Urinary bladder (tissue), 4 donors: ENCODE measurements around the gene LRCH3. TPM values are rescaled to one million over a fixed set of nuclear protein-coding genes. Genes with fewer than 3 reads are reported as not detected.
"Not testable (repeated sequence)": the region's sequence is repeated elsewhere in the genome, so short reads cannot be mapped to it uniquely, and the experiment has no call there.

Source experiments
- DNase-seq: peaks from one replicate; pipeline ENCODE4 v3.0.0-alpha.2; 2015; ENCODE audit errors: extremely low spot score
- H3K27ac ChIP-seq: one replicate; pipeline ENCODE4 v1.5.1; 2013; ENCODE audit warnings: low read depth, mild to moderate bottlenecking, moderate library complexity
- H3K36me3 ChIP-seq: one replicate; pipeline ENCODE4 v1.6.1; 2013; ENCODE audit warnings: mild to moderate bottlenecking, moderate library complexity; ENCODE audit not compliant: insufficient read depth
- H3K4me1 ChIP-seq: one replicate; pipeline ENCODE4 v1.6.1; 2013; ENCODE audit warnings: mild to moderate bottlenecking, moderate library complexity; ENCODE audit not compliant: insufficient read depth
- H3K4me3 ChIP-seq: one replicate; pipeline ENCODE4 v1.5.1; 2013; ENCODE audit warnings: low read depth, low read length
- WGBS: extraction: QIAGEN DNeasy Blood & Tissue Kit; methylation state at CpG from one replicate; pipeline ENCODE4 v1.1.7; 2013; 5-methylcytosine and 5-hydroxymethylcytosine counted together
- polyA plus RNA-seq: library from polyadenylated mRNA; stranded (reverse); fragments of 200-250 nt; gene quantifications from one replicate; pipeline ENCODE4 v1.2.3, GENCODE V29; 2013
- small RNA-seq: library from RNA; depleted of rRNA; stranded (forward); fragments of <200 nt; gene quantifications from one replicate; pipeline ENCODE3, GENCODE V24; 2014
- total RNA-seq: library from RNA; depleted of rRNA; stranded (reverse); fragments of >200 nt; gene quantifications from one replicate; pipeline ENCODE4 v1.2.3, GENCODE V29; 2014
- donor health status: healthy with polysubstance abuse.
- donor health status: healthy.

The LRCH3 gene
- total and polyA plus RNA-seq, 2 donors: 21.1 to 138 TPM

DNA sequence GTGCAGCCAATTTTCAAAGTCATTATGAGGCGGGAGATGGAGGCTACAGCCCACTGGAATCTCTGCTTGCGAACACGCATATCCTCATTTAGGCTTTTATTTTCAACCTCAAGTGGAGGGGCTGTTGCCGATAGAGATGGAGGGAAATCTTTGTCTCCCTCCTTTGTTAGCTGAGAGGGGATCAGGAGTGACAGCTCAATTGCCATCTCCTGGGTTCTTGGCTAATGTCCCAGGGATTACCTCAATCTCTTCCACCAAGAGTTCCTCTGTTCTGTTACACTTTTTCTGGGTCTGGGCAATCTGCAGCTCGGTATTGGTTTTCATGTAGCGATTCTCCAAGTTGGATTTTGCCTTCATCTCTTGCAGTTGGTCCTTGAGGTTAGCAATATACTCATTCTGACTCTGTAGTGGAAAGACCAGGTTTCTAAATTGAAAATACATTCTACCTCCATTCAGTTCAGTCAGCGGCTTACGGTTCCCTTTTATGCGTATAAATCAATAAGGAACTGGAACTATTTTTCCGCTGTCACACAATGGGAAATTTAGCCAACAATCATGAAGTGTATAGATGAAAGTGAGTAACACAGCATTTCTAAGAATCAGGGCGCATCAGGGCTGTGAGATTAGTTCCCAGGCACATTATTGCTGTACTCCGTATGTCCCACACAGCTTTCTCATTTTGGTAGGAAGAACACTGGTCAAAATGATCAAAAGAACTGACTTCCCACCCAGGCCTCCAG is 122.8 kb downstream of the LRCH3 start:
- Histone ChIP-seq H3K4me3 (no peak overlapping the region), H3K27ac (no peak overlapping the region), H3K36me3 (no peaks in the 10 kb centered on the region), H3K4me1 (no peaks in the 10 kb centered on the region)
- WGBS: 93% methylated on average over 12 of the region's 12 CpGs
- no peak for DNase-seq

DNA sequence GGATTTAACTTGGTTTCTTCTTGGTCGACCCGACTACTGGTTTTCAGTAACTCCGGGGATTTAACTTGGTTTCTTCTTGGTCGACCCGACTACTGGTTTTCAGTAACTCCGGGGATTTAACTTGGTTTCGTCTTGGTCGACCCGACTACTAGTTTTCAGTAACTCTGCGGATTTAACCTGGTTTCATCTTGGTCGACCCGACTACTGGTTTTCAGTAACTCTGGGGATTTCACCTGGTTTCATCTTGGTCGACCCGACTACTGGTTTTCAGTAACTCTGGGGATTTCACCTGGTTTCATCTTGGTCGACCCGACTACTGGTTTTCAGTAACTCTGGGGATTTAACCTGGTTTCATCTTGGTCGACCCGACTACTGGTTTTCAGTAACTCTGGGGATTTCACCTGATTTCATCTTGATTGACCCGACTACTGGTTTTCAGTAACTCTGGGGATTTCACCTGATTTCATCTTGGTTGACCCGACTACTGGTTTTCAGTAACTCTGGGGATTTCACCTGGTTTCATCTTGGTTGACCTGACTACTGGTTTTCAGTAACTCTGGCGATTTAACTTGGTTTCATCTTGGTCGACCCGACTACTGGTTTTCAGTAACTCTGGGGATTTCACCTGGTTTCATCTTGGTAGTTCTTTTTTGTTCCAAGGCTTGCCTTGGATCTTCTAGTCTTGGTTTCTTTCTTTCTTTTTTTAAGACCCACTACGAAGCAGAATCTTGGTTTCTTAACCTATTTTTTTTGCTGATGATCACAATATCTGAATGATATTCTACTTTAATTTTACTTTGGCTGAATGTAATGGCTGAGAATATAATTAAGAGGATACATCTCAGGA is 130.6 kb downstream of the LRCH3 start:
- H3K4me1 ChIP-seq, H3K27ac ChIP-seq, H3K36me3 ChIP-seq, H3K4me3 ChIP-seq, DNase-seq: not testable (repeated sequence)
- 88% methylated on average over 22 of the region's 24 CpGs for WGBS

DNA sequence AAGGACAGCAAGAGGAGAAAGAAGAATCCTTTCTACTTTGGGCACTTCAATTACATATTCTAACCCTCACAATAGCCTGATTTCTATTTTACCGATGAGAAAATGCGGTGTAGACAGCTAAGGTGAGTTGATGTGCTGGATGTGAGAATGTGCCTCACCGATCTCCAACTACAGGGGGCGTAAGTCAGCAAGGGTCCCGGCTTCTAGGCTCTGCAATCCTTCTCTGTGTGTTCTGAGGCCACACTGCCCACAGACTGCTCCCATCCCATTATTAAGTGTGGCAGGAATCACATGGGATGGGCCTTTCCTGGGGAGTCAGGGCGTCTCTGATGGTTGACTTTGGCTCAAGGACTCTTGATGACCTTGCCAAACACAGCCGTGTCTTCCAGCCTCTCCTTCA is 135.4 kb downstream of the LRCH3 start:
- no peaks in the 10 kb centered on the region for H3K4me1 ChIP-seq
- H3K27ac ChIP-seq: no peak overlapping the region
- H3K36me3 ChIP-seq: peaks cover 2% of the 10 kb centered on the region
- WGBS: 71% methylated on average over 7 of the region's 7 CpGs
- no peak overlapping the region for H3K4me3 ChIP-seq
- no peak for DNase-seq

DNA sequence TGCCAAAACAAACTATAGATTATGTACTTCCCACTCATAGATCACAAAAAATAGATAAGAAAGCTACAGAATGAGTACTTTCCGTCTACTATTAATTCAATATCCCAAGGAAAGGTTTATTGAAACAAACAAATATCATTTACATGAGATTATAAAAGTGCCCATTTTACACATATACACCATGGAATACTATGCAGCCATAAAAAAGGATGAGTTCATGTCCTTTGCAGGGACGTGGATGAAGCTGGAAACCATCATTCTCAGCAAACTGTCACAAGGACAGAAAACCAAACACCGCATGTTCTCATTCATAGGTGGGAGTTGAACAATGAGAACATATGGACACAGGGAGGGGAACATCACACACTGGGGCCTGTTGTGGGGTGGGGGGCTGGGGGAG is 136.5 kb downstream of the LRCH3 start:
- H3K4me1 ChIP-seq, H3K36me3 ChIP-seq, DNase-seq, H3K27ac ChIP-seq, H3K4me3 ChIP-seq: not testable (repeated sequence)
- WGBS: 96% methylated on average over 3 of the region's 3 CpGs

DNA sequence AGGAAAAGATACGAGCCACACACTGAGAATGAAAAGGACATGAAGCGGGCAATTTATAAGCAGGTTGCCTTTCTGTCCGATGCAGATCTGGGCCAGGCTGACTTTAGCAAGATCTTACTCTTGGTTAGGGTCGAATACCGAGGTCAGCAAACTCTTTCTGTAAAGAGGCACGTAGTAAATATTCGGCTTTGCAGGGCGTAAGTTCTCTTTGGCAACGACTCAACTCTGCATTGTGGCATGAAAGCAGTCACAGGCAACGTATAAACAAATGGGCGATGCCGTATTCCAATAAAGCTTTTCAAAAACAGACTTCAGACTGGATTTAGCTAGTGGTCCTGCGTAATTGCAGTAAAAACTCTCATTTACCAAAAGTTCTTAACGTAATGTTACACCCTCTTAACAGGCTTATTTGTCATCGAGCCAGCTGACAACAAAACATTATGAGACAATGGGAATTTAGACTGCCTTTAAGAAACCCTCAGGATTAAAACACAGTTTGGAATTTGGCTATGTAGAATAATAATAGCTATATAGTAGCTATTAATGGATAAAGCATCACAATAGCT is 145.8 kb downstream of the LRCH3 start:
- no peak overlapping the region for H3K4me3 ChIP-seq
- no peak overlapping the region for H3K27ac ChIP-seq
- H3K4me1 ChIP-seq: no peaks in the 10 kb centered on the region
- peaks cover 1% of the 10 kb centered on the region for H3K36me3 ChIP-seq
- DNase-seq: no peak
- WGBS: 54% methylated on average over 15 of the region's 15 CpGs

Small RNA genes within 50 kb of the gene (small RNA-seq; reads per million reads assigned to genes)
- gene RNU6-858P: not detected

Other genes starting within 250 kb of the LRCH3 start
- gene BDH1, start 235.3 kb upstream of the LRCH3 start, total RNA-seq: 6.9 TPM
- 13.7 TPM for gene BDH1, start 235.3 kb upstream of the LRCH3 start, polyA plus RNA-seq
- 7.9 TPM for gene RUBCN, start 54.4 kb upstream of the LRCH3 start, total RNA-seq
- 14.6 TPM for gene RUBCN, start 54.4 kb upstream of the LRCH3 start, polyA plus RNA-seq
- 56.4 TPM for gene FYTTD1, start 41.4 kb upstream of the LRCH3 start, total RNA-seq
- 36.5 TPM for gene FYTTD1, start 41.4 kb upstream of the LRCH3 start, polyA plus RNA-seq
- gene RPL35A, start 158.9 kb downstream of the LRCH3 start, total RNA-seq: 1,028 TPM
- gene RPL35A, start 158.9 kb downstream of the LRCH3 start, polyA plus RNA-seq: 1,260 TPM
- 13.9 TPM for gene LMLN, start 169.0 kb downstream of the LRCH3 start, total RNA-seq
- 2.4 TPM for gene LMLN, start 169.0 kb downstream of the LRCH3 start, polyA plus RNA-seq